GM19099 (cell line): Measurements from ENCODE around the gene SPIRE1.

ENCODE experiments used
- POLR2A ChIP-seq: IDR thresholded peaks from 3 replicates; pipeline ENCODE4 v1.6.1; 2011; ENCODE audit warnings: low read depth; ENCODE audit not compliant: insufficient read length; ENCODE audit errors: extremely low read depth

The SPIRE1 gene

GRCh38 chr18:12458771-12459170 is 199.1 kb downstream of the SPIRE1 start:
- no peak for TF ChIP-seq POLR2A

- TF ChIP-seq POLR2A = no peak
Measured at GRCh38 chr18:12456441-12456840, 201.5 kb downstream of the SPIRE1 start.

- no peak for TF ChIP-seq POLR2A
Measured at GRCh38 chr18:12455496-12455895, 202.4 kb downstream of the SPIRE1 start.

GRCh38 chr18:12452784-12453183 is 205.1 kb downstream of the SPIRE1 start:
- TF ChIP-seq POLR2A = no peak

GRCh38 chr18:12451428-12451827 is 206.5 kb downstream of the SPIRE1 start:
- no peak for TF ChIP-seq POLR2A

GRCh38 chr18:12449051-12449785 is 208.7 kb downstream of the SPIRE1 start:
- no peak for TF ChIP-seq POLR2A

GRCh38 chr18:12445554-12445953 is 212.4 kb downstream of the SPIRE1 start:
- no peak for TF ChIP-seq POLR2A

- TF ChIP-seq POLR2A = no peak
Measured at GRCh38 chr18:12443551-12443950, 214.4 kb downstream of the SPIRE1 start.

GRCh38 chr18:12442946-12443345 is 215.0 kb downstream of the SPIRE1 start:
- TF ChIP-seq POLR2A = no peak

GRCh38 chr18:12441475-12442034 is 216.4 kb downstream of the SPIRE1 start:
- TF ChIP-seq POLR2A = no peak

GRCh38 chr18:12438257-12438656 is 219.7 kb downstream of the SPIRE1 start:
- no peak for TF ChIP-seq POLR2A

- no peak for TF ChIP-seq POLR2A
Measured at GRCh38 chr18:12435867-12436266, 222.0 kb downstream of the SPIRE1 start.

GRCh38 chr18:12434541-12434929 is 223.4 kb downstream of the SPIRE1 start:
- no peak for TF ChIP-seq POLR2A

GRCh38 chr18:12433829-12434540 is 223.9 kb downstream of the SPIRE1 start:
- TF ChIP-seq POLR2A = no peak

GRCh38 chr18:12432881-12433280 is 225.0 kb downstream of the SPIRE1 start:
- no peak for TF ChIP-seq POLR2A

GRCh38 chr18:12432196-12432595 is 225.7 kb downstream of the SPIRE1 start:
- TF ChIP-seq POLR2A = no peak
